Measurements from ENCODE around the gene GCN1. TPM values are rescaled to one million over a fixed set of nuclear protein-coding genes. Genes with fewer than 3 reads are reported as not detected.
"Not testable (repeated sequence)": the region's sequence is repeated elsewhere in the genome, so short reads cannot be mapped to it uniquely, and the experiment has no call there.

GCN1 gene
- polyA plus RNA-seq, 4 donors = 12.3 to 47.9 (median 21.0) TPM

DNA sequence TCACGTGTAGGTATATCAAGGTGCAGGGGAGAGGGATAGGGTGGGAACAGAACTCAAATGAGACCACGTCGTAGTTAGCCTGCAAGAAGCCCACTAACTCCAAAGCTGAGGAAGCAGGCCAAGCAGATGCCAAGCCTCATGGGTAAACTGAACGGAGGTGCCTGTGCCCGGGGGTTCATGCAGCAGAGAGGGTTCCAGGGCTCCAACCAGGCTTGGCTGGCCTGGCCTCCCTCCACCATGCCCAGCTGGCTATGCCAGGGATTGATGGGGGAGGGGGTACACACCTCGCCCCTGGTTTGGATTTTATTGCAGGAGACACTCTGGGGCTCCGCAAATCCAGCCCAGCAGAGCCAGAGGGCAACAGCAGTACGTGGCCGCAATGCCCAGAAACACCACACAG lies 43.7 kb upstream of the GCN1 start:
- Histone ChIP-seq H3K36me3 (ENCODE audit: control insufficient read depth in 3 of 3, insufficient read depth in 2 of 3, low read depth in 1 of 3, low read length in 3 of 3) (peaks cover 0 to 50% (median 0%) of the 10 kb centered on the region in 3 donors), H3K27me3 (ENCODE audit: control insufficient read depth in 3 of 3, insufficient read depth in 3 of 3, low read length in 3 of 3) (no peaks in the 10 kb centered on the region), H3K9me3 (ENCODE audit: control insufficient read depth in 2 of 2, insufficient read depth in 1 of 2, low read depth in 1 of 2, low read length in 1 of 2) (no peaks in the 10 kb centered on the region), H3K4me3 (ENCODE audit: low read depth in 1 of 3, low read length in 3 of 3) (no peak overlapping the region), H3K4me1 (ENCODE audit: control insufficient read depth in 3 of 3, insufficient read depth in 2 of 3, low read depth in 1 of 3, low read length in 2 of 3) (peaks cover 4 to 69% (median 19%) of the 10 kb centered on the region in 3 donors), H3K27ac (ENCODE audit: low read depth in 1 of 3, low read length in 2 of 3) (peak overlapping the region in 2 of 3 donors; percentile 21 to 69)
- DNase-seq (no peak), FAIRE-seq (no peak)
- WGBS, 3 donors = 70 to 80% (median 80%) methylated on average over 9 of the region's 9 CpGs

DNA sequence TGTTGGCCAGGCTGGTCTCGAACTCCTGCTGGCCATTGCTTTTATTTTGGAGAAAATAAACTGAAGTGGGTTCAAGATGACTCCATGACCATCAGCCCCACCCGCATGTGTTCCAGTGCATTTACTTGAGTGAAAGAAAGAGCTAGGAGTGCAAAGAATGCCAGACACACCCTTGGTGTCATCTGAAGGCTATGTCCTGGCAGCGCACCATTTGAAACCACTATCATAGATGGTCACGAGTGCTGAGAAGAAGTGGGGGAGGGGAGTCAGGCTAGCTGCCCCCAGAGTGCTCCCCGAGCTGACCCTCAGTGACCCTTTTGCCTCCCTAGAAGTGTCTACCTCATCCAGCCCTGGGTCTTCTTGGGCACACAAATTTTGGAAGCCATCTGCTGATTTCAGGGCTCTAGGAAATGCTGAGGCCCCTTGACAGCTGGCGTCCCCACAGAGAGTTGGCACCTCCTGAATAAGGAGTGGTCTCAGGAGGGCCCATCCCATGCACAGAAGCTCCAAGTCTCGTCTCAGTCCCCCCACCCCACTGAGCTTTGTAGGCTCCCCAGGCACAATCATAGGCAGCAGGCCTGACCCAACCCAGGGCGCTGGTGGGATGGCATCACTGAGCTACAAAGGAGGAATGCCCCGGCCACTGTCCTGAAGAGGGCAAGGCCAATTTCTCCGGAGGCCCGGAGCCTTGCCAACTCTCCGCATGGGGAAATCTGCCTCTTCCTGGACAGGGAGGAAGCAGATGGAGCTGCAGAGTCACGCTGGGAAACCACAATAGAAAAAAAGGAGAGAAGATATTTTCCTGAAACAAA lies 43.1 kb upstream of the GCN1 start:
- peak overlapping the region in 2 of 3 donors; percentile 21 to 69 for H3K27ac ChIP-seq (ENCODE audit: low read depth in 1 of 3, low read length in 2 of 3)
- DNase-seq = no peak
- peaks cover 4 to 75% (median 19%) of the 10 kb centered on the region in 3 donors for H3K4me1 ChIP-seq (ENCODE audit: control insufficient read depth in 3 of 3, insufficient read depth in 2 of 3, low read depth in 1 of 3, low read length in 2 of 3)
- FAIRE-seq = no peak
- H3K27me3 ChIP-seq (ENCODE audit: control insufficient read depth in 3 of 3, insufficient read depth in 3 of 3, low read length in 3 of 3) = no peaks in the 10 kb centered on the region
- H3K9me3 ChIP-seq (ENCODE audit: control insufficient read depth in 2 of 2, insufficient read depth in 1 of 2, low read depth in 1 of 2, low read length in 1 of 2) = no peaks in the 10 kb centered on the region
- peaks cover 0 to 49% (median 0%) of the 10 kb centered on the region in 3 donors for H3K36me3 ChIP-seq (ENCODE audit: control insufficient read depth in 3 of 3, insufficient read depth in 2 of 3, low read depth in 1 of 3, low read length in 3 of 3)
- no peak overlapping the region for H3K4me3 ChIP-seq (ENCODE audit: low read depth in 1 of 3, low read length in 3 of 3)
- WGBS, 3 donors = 62 to 88% (median 81%) methylated on average over 13 of the region's 13 CpGs

DNA sequence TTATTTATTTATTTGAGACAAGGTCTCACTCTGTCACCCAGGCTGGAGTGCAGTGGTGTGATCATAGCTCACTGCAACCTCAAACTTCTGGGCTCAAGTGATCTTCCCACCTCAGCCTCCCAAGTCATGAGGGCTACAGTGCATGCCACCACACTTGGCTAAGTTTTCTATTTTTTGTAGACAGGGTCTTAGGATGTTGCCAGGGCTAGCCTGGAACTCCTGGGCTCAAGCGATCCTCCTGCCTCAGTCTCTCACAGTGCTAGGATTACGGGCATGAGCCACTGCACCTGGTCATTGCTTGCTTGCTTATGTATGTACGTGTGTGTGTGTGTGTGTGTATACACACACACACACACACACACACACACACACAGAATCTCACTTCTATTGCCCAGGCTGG lies 42.3 kb upstream of the GCN1 start:
- not testable (repeated sequence) for FAIRE-seq

DNA sequence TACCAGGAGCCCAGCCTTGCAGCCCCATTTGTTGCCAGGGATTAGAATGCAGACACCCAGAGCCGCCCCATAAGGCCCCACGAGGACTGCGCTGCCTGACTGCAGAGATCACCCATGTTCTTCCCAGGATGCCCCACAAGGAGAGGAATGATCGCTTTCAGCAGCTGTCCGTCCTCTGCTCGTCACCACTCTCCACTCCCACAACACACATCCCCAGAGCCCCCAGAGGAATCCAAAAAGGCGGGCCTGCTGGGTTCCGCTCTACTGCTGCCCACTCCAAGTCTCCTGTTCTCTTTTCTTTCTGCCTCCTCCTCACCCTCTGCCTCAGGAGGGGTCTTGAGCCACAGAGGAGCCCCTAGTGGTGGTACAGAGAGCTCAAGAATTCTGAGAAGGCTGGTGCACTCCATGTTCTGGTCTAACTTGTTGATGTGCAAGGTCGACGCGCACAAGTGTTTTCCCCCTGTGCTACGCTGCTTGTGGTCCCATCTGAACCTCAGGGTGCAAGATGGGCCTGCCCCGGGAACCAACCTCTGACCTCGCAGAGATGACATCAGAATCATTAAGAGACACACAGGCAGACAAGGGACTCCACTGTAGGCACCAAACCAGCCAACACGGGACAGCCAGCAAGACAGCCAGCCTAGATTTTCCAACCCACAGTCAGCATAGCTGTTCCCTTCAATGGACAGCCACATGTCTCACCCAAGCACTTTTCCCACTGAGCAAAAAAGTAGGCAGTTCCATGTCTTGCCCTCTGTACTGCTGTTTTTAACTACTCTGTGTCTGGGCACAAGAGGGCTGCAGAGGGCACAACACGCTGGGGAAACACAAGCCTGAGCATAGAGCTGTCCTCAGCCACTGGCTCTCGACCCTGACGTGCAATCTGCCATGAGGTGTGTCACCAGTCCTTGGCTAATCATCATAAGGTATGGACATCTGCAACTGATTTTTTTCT lies 41.1 kb upstream of the GCN1 start:
- H3K27me3 ChIP-seq (ENCODE audit: control insufficient read depth in 3 of 3, insufficient read depth in 3 of 3, low read length in 3 of 3) = no peaks in the 10 kb centered on the region
- 77 to 86% (median 86%) methylated on average over 17 to 18 of the region's 18 CpGs for WGBS, 3 donors
- peak overlapping the region; percentile 56 to 87 (median 67) for H3K27ac ChIP-seq (ENCODE audit: low read depth in 1 of 3, low read length in 2 of 3)
- DNase-seq (no peak), FAIRE-seq (no peak)
- H3K4me3 ChIP-seq (ENCODE audit: low read depth in 1 of 3, low read length in 3 of 3) = no peak overlapping the region
- H3K9me3 ChIP-seq (ENCODE audit: control insufficient read depth in 2 of 2, insufficient read depth in 1 of 2, low read depth in 1 of 2, low read length in 1 of 2) = no peaks in the 10 kb centered on the region
- peaks cover 0 to 46% (median 0%) of the 10 kb centered on the region in 3 donors for H3K36me3 ChIP-seq (ENCODE audit: control insufficient read depth in 3 of 3, insufficient read depth in 2 of 3, low read depth in 1 of 3, low read length in 3 of 3)
- H3K4me1 ChIP-seq (ENCODE audit: control insufficient read depth in 3 of 3, insufficient read depth in 2 of 3, low read depth in 1 of 3, low read length in 2 of 3) = peaks cover 11 to 82% (median 31%) of the 10 kb centered on the region in 3 donors

More for the DNA sequence above, 42.3 kb upstream of the GCN1 start:
- not testable (repeated sequence) for DNase-seq; H3K27ac ChIP-seq (ENCODE audit: low read depth in 1 of 3, low read length in 2 of 3); H3K4me3 ChIP-seq (ENCODE audit: low read depth in 1 of 3, low read length in 3 of 3); H3K27me3 ChIP-seq (ENCODE audit: control insufficient read depth in 3 of 3, insufficient read depth in 3 of 3, low read length in 3 of 3); H3K9me3 ChIP-seq (ENCODE audit: control insufficient read depth in 2 of 2, insufficient read depth in 1 of 2, low read depth in 1 of 2, low read length in 1 of 2)
- Histone ChIP-seq H3K4me1 (ENCODE audit: control insufficient read depth in 3 of 3, insufficient read depth in 2 of 3, low read depth in 1 of 3, low read length in 2 of 3) (peaks cover 8 to 80% (median 21%) of the 10 kb centered on the region in 3 donors), H3K36me3 (ENCODE audit: control insufficient read depth in 3 of 3, insufficient read depth in 2 of 3, low read depth in 1 of 3, low read length in 3 of 3) (peaks cover 0 to 49% (median 0%) of the 10 kb centered on the region in 3 donors)
- WGBS, 3 donors = 88 to 98% (median 88%) methylated on average over 3 of the region's 3 CpGs

DNA sequence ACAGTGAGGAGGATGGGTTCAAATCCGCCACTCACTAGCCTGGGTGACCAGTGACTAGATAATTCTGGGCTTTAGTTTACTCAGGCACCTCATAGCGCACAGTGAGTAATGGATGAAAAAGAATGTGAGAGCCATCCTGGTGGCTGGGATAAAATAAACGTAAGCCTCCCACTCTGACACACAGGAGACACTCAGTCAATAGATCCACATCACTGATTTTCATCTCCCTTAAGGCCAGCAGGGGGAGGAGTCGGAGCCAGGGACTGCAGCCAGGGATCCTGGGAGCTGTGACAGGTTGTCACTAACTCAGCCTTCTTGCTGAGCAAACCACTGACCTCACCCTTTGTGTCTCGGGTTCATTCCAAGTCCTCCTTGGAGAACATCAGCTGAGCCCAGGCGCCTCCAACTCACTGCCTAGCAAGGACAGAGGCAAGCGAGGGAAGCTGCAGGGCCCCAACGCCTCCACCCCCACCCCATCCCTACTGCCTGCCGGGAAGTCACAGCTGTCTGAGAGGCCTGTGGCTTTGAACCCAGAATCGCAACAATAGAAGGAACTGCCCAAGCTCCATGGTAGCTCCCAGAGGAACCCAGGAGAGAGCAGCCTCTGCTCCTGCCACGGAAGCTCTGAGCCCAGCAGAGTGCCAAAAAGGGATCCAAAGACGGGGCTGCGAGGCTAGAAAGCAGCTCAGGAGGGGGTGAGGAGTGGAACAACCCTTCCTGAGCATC lies 40.3 kb upstream of the GCN1 start:
- DNase-seq = peak; percentile 82 to 88
- H3K9me3 ChIP-seq (ENCODE audit: control insufficient read depth in 2 of 2, insufficient read depth in 1 of 2, low read depth in 1 of 2, low read length in 1 of 2) = no peaks in the 10 kb centered on the region
- H3K27me3 ChIP-seq (ENCODE audit: control insufficient read depth in 3 of 3, insufficient read depth in 3 of 3, low read length in 3 of 3) = no peaks in the 10 kb centered on the region
- H3K27ac ChIP-seq (ENCODE audit: low read depth in 1 of 3, low read length in 2 of 3) = peak overlapping the region; percentile 56 to 87 (median 67)
- H3K36me3 ChIP-seq (ENCODE audit: control insufficient read depth in 3 of 3, insufficient read depth in 2 of 3, low read depth in 1 of 3, low read length in 3 of 3) = peaks cover 0 to 44% (median 0%) of the 10 kb centered on the region in 3 donors
- no peak overlapping the region for H3K4me3 ChIP-seq (ENCODE audit: low read depth in 1 of 3, low read length in 3 of 3)
- FAIRE-seq = no peak
- WGBS, 3 donors = 36 to 58% (median 46%) methylated on average over 13 of the region's 13 CpGs
- H3K4me1 ChIP-seq (ENCODE audit: control insufficient read depth in 3 of 3, insufficient read depth in 2 of 3, low read depth in 1 of 3, low read length in 2 of 3) = peaks cover 16 to 82% (median 36%) of the 10 kb centered on the region in 3 donors

DNA sequence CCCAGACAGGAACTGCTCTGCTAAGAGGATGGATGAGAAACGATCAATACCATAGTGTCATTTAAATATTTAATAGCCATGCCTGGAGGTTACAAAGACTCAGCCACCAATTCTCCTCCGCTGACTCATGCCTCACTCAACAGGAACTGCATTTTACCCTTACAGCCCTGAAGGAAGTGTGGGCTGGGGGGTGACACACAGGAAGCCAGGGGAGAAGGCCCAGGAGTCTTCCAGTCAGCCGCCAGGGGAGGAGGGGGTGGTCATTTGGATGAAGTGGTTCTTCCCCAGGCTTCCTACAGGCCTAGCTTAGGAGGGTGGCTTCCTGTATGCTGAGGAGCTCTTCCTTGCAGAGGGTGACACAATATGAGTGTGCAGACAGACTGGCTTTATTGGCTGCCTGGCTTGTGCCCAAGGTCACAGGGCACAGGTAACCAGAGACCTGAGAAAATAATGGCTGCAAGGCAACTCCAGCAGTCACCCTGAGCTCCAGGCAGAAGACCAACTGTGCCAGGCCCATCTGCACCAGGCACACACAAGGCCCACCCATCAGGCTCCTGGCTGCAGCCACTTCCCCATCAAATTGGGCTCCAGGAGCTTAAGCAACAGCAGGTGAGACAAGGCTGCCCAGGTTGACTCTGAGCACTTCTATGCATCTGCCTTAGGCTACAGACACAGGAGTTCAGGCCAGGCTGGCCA lies 36.9 kb upstream of the GCN1 start:
- Histone ChIP-seq H3K4me3 (ENCODE audit: low read depth in 1 of 3, low read length in 3 of 3) (no peak overlapping the region), H3K27me3 (ENCODE audit: control insufficient read depth in 3 of 3, insufficient read depth in 3 of 3, low read length in 3 of 3) (no peaks in the 10 kb centered on the region), H3K27ac (ENCODE audit: low read depth in 1 of 3, low read length in 2 of 3) (peak overlapping the region; percentile 53 to 99 (median 94)), H3K9me3 (ENCODE audit: control insufficient read depth in 2 of 2, insufficient read depth in 1 of 2, low read depth in 1 of 2, low read length in 1 of 2) (no peaks in the 10 kb centered on the region), H3K36me3 (ENCODE audit: control insufficient read depth in 3 of 3, insufficient read depth in 2 of 3, low read depth in 1 of 3, low read length in 3 of 3) (peaks cover 0 to 33% (median 0%) of the 10 kb centered on the region in 3 donors), H3K4me1 (ENCODE audit: control insufficient read depth in 3 of 3, insufficient read depth in 2 of 3, low read depth in 1 of 3, low read length in 2 of 3) (peaks cover 28 to 96% (median 40%) of the 10 kb centered on the region in 3 donors)
- DNase-seq = peak; percentile 72 to 83
- no peak for FAIRE-seq
- 16 to 27% (median 24%) methylated on average over 3 of the region's 3 CpGs for WGBS, 3 donors

DNA sequence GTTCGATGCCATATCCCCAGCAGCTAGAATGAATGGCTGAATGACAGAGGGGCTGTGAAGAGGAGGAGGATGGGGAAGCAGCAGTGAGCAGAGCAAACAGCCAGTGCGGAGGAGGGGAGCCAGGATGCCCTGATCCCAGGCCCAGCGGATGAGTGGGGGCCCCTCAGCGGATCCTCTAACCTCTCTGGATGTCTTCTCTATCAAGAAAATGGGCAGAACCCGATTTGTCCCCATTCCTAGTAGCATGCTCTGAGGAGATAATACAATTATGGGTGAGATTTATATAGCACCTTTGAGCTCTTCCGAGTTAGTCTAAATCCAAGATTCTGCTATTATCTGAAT lies 36.4 kb upstream of the GCN1 start:
- peaks cover 29 to 97% (median 38%) of the 10 kb centered on the region in 3 donors for H3K4me1 ChIP-seq (ENCODE audit: control insufficient read depth in 3 of 3, insufficient read depth in 2 of 3, low read depth in 1 of 3, low read length in 2 of 3)
- no peaks in the 10 kb centered on the region for H3K27me3 ChIP-seq (ENCODE audit: control insufficient read depth in 3 of 3, insufficient read depth in 3 of 3, low read length in 3 of 3)

More for the DNA sequence above, 36.4 kb upstream of the GCN1 start:
- H3K9me3 ChIP-seq (ENCODE audit: control insufficient read depth in 2 of 2, insufficient read depth in 1 of 2, low read depth in 1 of 2, low read length in 1 of 2) = no peaks in the 10 kb centered on the region
- DNase-seq (no peak), FAIRE-seq (no peak)
- WGBS, 3 donors = 47 to 64% (median 59%) methylated on average over 6 of the region's 6 CpGs
- H3K4me3 ChIP-seq (ENCODE audit: low read depth in 1 of 3, low read length in 3 of 3) = no peak overlapping the region
- peak overlapping the region; percentile 53 to 99 (median 94) for H3K27ac ChIP-seq (ENCODE audit: low read depth in 1 of 3, low read length in 2 of 3)
- peaks cover 0 to 37% (median 0%) of the 10 kb centered on the region in 3 donors for H3K36me3 ChIP-seq (ENCODE audit: control insufficient read depth in 3 of 3, insufficient read depth in 2 of 3, low read depth in 1 of 3, low read length in 3 of 3)
